Erythroblast (primary cell): Measurements from ENCODE around the gene ATP6V0A4.

Source experiments
- GATA1 ChIP-seq: IDR thresholded peaks from 2 replicates; pipeline ENCODE4 v1.6.1; 2011; ENCODE audit warnings: low read depth, mild to moderate bottlenecking, control low read depth, low read length, moderate library complexity
- POLR2A ChIP-seq: IDR thresholded peaks from 2 replicates; pipeline ENCODE4 v1.6.1; 2011; ENCODE audit warnings: mild to moderate bottlenecking, low read length

- TF ChIP-seq POLR2A (no peak), GATA1 (no peak)
Measured at GRCh38 chr7:138738114-138738513, 59.9 kb downstream of the ATP6V0A4 start.
